Kidney epithelial cell (primary cell): Measurements from ENCODE around the gene OPN1SW. TPM values are rescaled to one million over a fixed set of nuclear protein-coding genes. Genes with fewer than 3 reads are reported as not detected.

ENCODE experiments used
- DNase-seq: peaks from one replicate; pipeline ENCODE4 v3.0.0-alpha.2; 2010; ENCODE audit warnings: low read depth
- H3K27me3 ChIP-seq: 2 replicates; pipeline ENCODE4 v1.6.0; 2011; ENCODE audit warnings: low read length; ENCODE audit not compliant: control insufficient read depth, insufficient read depth
- H3K36me3 ChIP-seq: 2 replicates; pipeline ENCODE4 v1.5.1; 2011; ENCODE audit warnings: low read length; ENCODE audit not compliant: control insufficient read depth, insufficient read depth
- H3K4me3 ChIP-seq: 2 replicates; pipeline ENCODE4 v1.5.1; 2011; ENCODE audit warnings: low read depth, mild to moderate bottlenecking, control low read depth, low read length
- CTCF ChIP-seq: IDR thresholded peaks from 2 replicates; pipeline ENCODE4 v1.5.1; 2011; ENCODE audit warnings: mild to moderate bottlenecking, moderate library complexity, low read length, control low read depth, inconsistent platforms; ENCODE audit not compliant: insufficient read depth, poor library complexity, severe bottlenecking
- total RNA-seq: library from RNA; depleted of rRNA; stranded (reverse); fragments of >200 nt; gene quantifications from 2 replicates; pipeline ENCODE4 v1.2.3, GENCODE V29; 2015

The OPN1SW gene
- total RNA-seq, 1 donor from 2014 or later: not detected

- Histone ChIP-seq H3K27me3 (no peaks in the 10 kb centered on the region), H3K4me3 (no peak overlapping the region), H3K36me3 (no peaks in the 10 kb centered on the region)
- no peak for TF ChIP-seq CTCF
- DNase-seq: no peak
Measured at GRCh38 chr7:128759242-128759641, 16.4 kb downstream of the OPN1SW start.

- TF ChIP-seq CTCF: no peak
- Histone ChIP-seq H3K27me3 (no peaks in the 10 kb centered on the region), H3K36me3 (no peaks in the 10 kb centered on the region), H3K4me3 (no peak overlapping the region)
- DNase-seq: no peak
Measured at GRCh38 chr7:128758553-128758952, 17.0 kb downstream of the OPN1SW start.

GRCh38 chr7:128757203-128757602 lies 18.4 kb downstream of the OPN1SW start:
- Histone ChIP-seq H3K27me3 (no peaks in the 10 kb centered on the region), H3K4me3 (no peak overlapping the region), H3K36me3 (no peaks in the 10 kb centered on the region)
- no peak for TF ChIP-seq CTCF
- no peak for DNase-seq

- Histone ChIP-seq H3K4me3 (no peak overlapping the region), H3K36me3 (no peaks in the 10 kb centered on the region), H3K27me3 (no peaks in the 10 kb centered on the region)
- TF ChIP-seq CTCF: no peak
- DNase-seq: no peak
Measured at GRCh38 chr7:128755819-128756476, 19.6 kb downstream of the OPN1SW start.

- Histone ChIP-seq H3K27me3 (no peaks in the 10 kb centered on the region), H3K36me3 (no peaks in the 10 kb centered on the region), H3K4me3 (no peak overlapping the region)
- DNase-seq: no peak
- TF ChIP-seq CTCF: no peak
Measured at GRCh38 chr7:128755075-128755818, 20.3 kb downstream of the OPN1SW start.
